HG03064 (cell line): ENCODE results near the gene ABI3.

Experiments used
- ATAC-seq: cut with Tn5 transposase; IDR thresholded peaks from one replicate; pipeline ENCODE4 v1.9.1; 2021; ENCODE audit warnings: low read depth; ENCODE audit not compliant: unreplicated experiment

The ABI3 gene

DNA sequence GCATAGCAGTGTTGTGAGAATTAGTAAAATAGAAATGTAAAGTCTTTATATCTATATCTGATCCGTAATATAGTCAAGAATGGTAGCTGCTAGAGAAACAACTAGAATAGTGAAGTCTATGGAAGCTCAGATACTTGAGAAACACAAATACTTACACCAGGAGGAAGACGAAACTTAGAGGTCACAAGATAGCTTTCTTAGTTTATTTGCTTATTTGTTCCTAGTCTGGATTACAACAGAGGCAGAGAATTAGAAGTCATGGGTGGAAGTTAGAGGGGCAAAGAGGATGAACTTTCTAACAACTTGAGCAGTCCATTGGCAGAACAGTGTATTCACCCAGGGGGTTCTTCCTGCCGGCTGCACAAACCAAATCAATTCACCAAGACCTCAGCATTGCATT, 14.0 kb upstream of the ABI3 start:
- no peak for ATAC-seq

GRCh38 chr17:49197346-49197998, 13.0 kb upstream of the ABI3 start:
- ATAC-seq: no peak

DNA sequence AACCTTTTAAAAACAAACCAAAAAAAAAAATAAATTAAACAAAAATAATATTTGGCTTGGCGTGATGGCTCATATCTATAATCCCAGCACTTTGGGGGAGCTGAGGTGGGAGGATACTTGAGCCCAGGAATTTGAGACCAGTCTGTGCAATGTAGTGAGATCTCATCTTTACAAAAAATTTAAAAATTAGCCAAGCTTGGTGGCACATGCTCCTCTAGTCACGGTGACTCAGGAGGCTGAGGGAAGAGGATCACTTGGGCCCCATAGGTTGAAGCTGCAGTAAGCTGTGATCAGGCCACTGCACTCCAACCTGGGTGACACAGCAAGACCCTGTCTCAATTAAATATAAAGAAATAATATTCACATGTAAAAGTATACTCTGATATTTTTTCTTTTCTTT, 12.3 kb upstream of the ABI3 start:
- ATAC-seq: no peak

DNA sequence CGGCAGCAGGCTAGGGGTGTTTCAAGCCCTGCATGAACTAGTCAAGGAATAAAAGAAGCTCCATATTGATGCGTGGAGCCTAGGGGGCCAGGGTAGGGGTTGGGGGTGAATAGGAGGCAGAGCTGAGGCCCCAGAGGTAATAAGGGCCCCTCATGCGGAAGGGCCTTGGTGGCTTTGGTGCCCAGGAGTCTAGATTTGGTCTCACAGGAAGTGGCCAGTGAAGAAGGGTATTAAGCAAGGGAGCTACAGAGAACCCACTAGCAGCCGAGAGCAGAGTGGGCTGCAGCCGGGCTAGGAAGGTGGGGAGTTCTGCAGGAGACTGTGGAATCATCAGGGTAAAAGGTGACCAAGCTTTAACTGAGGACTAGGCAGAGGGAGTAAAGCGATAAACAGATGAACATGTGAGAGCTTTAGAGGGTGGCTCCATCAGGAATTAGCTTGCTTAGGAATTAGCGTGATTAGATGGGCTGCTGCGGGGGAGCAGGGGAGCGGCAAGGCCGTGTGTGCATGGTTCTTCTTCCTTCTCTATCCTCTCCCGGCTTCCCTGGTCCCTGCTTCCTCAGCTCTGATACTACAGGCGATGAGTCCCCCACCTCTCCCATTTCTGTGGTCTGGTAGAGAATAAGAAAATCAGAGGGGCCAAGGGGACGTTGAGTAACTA, 10.0 kb upstream of the ABI3 start:
- ATAC-seq: no peak

- ATAC-seq: no peak
Measured at GRCh38 chr17:49201481-49201927, 9.0 kb upstream of the ABI3 start.

GRCh38 chr17:49203796-49204195, 6.7 kb upstream of the ABI3 start:
- ATAC-seq: no peak

- ATAC-seq: no peak
Measured at GRCh38 chr17:49204516-49204915, 6.0 kb upstream of the ABI3 start.

DNA sequence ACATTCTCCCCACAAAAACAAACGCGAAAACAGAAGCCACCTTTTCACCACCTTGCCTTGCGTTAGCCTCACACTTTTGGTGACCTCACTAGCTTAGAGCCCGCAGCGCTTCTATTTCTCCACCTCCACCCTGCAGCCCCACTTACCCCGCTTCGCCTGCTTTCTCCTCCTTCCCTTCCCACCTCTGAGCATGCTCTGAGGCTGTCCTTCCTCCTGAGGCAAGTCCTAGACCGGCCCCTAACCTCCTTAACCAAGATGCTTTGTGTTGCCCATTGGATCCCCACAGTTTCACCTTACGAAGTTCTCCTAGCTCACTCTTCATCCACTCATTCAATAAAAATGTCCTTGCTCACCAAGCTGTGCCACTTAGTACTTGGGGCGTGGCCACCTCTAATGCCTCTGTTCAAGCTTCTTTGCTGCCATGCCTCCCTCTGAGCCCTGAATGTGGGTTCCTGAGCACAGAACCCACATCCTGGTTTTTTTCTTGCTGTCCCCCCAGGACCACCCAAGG, 1.4 kb upstream of the ABI3 start:
- no peak for ATAC-seq

DNA sequence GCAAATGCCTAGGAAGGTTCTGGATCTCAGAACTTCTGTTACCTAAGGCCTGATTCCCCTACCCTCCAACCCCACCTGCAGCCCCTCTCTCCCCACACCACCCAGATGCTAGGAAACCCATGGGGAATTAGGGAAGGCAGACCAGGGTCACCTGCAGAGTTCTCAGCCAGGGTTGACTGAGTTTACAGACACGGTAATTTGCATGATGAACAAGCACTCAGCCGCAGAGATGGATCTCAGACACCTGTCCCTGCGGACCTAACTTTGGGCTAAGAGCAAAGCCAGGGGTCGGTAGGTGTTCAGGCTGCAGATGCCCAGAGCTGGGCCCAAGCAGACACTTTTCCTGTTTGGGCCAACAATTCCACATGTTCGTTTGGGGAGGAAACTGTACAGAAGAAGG, 2.9 kb downstream of the ABI3 start:
- no peak for ATAC-seq

GRCh38 chr17:49213847-49214246, 3.3 kb downstream of the ABI3 start:
- no peak for ATAC-seq

DNA sequence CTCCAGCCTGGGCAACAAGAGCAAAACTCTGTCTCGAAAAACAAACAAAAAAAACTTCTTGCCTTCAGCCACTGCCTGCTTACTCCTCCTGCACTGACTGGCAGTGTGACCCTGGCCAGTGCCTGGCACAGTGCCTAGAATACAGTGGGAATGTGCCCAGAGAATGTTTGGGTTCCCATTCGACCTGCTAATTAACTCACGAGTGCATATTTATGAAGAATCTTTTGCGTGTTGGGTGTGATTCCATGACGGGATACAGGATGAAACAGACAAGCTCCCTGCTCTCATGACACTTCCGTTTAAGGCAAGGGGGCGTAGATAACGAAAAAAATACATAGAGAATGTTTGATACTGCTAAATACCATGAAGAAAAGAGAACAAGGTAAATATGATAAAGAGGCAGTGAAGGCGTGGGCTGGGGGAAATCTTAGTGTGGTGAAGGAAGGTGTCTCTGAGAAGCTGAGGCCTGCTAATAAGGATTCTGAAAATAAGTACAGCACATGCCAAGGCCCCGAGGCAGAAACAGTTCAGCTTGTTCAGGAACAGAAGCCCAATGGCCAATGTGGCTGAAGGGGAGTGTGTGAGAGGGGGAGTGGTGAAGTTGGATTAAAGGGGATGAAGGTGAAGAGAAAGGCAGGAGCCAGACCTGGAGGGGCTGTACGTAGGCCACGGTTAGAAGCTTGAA, 4.3 kb downstream of the ABI3 start:
- no peak for ATAC-seq

DNA sequence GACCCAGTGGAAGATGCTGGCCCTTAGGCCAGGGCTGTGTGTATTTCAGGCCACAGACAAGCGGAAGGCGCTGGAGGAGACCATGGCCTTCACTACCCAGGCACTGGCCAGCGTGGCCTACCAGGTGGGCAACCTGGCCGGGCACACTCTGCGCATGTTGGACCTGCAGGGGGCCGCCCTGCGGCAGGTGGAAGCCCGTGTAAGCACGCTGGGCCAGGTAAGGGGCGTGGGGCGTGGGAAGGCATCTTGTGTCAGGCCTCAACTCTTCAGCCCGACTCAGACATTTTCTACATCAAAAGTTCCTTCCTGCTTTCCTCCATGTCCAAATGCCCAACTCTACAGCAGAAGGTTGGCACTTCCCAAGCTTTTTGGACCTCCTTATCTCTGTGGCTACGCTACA, 6.0 kb downstream of the ABI3 start:
- no peak for ATAC-seq

- no peak for ATAC-seq
Measured at GRCh38 chr17:49216953-49217650, 6.6 kb downstream of the ABI3 start.

DNA sequence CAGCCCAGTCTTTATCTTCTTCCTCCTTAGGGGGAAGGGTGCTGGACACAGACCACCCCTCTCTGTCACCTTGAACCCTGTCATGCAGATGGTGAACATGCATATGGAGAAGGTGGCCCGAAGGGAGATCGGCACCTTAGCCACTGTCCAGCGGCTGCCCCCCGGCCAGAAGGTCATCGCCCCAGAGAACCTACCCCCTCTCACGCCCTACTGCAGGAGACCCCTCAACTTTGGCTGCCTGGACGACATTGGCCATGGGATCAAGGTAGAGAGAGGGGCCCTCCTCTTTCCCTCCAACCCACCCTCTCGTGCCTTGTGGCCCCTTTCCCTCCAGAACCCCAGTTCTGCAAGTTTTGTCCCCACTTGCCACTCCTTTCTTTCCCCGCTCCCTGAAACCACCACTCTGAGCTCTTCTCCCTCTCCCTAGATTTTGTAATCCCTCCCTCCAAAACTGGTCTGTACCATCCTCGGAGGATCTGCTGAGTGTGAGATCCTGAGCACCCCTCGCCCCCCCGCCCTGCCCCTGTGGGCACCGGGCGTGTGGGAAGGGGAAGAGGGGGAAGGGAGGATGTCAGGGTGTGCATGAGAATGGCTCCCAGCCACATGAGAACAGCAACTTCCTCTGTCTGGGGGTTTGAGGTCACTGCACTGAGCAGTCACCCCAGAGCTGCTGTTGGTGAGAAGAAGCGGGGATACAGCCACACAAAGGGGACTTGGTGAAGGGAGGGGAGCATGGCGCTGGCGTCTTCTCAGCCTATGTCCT, 7.3 kb downstream of the ABI3 start:
- no peak for ATAC-seq

GRCh38 chr17:49218941-49219913, 8.7 kb downstream of the ABI3 start:
- no peak for ATAC-seq

GRCh38 chr17:49219987-49220386, 9.5 kb downstream of the ABI3 start:
- no peak for ATAC-seq

GRCh38 chr17:49223168-49223516, 12.6 kb downstream of the ABI3 start:
- ATAC-seq: no peak

DNA sequence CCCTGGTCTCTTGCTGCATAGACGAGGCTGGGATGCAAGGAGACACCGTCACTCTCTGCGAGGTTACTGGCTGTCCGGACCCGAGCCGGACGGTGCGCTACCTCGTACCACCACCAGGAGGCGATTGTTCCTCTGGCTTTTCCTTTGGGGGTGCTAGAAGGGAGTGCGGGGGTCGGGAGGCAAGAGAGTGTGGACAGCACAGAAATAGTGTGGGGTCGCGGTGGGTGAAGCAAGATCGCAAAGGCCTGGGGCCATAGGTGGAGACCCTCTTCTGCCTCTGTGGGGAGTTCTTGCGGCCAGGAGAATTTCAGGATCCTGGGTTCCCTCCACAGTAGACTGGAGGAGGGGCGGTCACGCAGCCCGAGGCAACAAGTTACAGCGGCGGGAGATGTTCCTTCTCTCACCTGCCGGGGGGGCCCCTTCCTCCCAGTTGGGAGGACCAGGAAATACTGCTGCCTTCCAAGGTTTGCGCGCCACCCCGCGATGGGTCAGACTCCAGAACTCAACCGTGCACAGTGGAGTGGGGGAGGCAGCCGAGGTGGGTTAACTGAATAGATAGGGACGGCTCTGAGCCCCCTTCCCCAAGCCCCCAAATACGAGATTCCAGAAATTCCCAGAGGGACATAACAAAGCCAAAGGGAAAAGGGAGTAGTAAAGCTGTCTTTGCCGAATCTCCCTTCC, 13.2 kb downstream of the ABI3 start:
- ATAC-seq: no peak
